Jurkat, Clone E6-1 (cell line): ENCODE results near the gene SOX1.

Experiments used
- DNase-seq: peaks from one replicate; pipeline ENCODE4 v3.0.0-alpha.2; 2011; ENCODE audit warnings: low read depth, low spot score
- H3K4me3 ChIP-seq: 2 replicates; pipeline ENCODE4 v1.5.1; 2011; ENCODE audit warnings: mild to moderate bottlenecking, low read length, control low read depth, moderate library complexity

Gene SOX1

DNA sequence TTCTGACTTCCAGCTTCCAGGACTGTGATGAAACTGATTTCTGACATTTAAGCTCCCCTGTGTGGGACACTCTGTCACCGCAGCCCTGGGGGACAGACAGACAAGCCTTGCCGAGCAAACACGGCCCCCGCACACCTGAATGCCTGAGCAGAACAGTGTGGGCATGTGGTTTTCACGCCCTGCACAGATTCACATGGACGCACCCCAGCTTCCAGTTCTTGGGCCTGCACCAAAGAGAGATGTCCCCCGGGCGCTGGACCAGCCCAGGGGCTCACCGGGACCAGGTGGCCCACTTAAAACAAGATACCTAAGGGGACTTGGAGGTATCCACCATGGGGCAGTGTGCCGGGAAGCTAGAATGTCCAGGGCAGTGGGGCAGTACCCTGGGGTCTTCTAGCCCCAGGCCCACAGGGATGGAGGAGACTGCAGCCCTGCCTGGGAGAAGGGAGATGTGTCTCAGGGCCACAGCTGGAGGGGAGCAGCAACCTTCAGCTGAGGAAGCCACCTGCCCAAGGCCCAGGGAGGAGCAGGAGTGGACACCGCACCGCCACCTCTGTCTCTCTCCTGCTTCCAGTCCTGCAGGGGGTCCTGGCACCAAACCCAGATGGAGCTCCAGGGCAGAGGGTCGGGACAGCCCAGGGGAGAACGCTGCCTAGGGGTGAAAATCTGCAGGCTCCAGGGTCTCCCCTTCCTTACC lies 50.5 kb downstream of the SOX1 start:
- no peak for DNase-seq
- no peak overlapping the region for H3K4me3 ChIP-seq

DNA sequence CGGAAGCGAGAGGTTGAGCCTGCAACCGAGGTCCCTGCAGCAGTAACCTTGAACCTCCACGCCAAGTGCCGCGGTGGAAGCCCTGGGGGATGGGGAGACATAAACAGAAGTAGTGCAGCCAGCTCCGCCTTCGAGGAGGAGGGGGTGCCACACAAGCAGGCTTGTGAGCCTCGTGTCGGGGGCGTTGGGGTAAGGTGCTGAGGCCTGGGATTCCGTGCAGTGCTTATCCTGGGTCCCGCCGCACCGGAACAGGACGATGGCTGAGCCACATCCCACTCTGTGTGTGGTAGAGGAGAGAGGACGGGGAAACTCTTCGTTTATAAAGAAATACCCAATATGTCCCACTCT lies 51.0 kb downstream of the SOX1 start:
- DNase-seq = no peak
- H3K4me3 ChIP-seq = no peak overlapping the region

DNA sequence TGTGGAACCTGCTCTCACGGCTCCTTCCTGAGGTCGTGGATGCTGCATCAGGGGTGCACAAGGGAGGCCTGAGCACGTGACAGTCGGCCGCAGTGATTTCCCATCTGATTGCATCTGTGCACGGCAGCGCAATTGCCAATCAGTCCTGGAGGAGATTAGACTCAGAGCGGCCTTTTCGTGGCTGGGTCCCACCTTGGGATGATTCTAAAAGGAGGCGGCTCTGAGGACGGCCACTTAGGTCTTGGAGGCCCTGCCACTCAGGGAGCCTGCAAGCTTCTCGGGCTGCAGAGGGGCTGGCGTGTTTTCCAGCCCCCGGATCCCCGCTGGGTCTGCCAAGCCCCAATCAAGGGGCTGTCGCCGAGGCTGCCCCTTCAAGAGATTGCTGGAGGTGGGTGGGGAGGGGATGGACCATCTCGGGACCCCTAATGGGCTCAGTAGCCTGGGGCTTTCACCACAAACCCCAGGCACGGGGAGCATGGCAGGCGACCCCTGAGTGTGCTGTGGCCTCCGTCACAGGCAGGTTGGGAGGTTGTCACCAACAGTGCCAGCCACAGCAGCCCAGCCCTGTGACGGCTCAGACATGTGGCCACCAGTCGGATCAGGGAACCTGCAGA lies 51.6 kb downstream of the SOX1 start:
- no peak overlapping the region for H3K4me3 ChIP-seq
- DNase-seq = no peak

DNA sequence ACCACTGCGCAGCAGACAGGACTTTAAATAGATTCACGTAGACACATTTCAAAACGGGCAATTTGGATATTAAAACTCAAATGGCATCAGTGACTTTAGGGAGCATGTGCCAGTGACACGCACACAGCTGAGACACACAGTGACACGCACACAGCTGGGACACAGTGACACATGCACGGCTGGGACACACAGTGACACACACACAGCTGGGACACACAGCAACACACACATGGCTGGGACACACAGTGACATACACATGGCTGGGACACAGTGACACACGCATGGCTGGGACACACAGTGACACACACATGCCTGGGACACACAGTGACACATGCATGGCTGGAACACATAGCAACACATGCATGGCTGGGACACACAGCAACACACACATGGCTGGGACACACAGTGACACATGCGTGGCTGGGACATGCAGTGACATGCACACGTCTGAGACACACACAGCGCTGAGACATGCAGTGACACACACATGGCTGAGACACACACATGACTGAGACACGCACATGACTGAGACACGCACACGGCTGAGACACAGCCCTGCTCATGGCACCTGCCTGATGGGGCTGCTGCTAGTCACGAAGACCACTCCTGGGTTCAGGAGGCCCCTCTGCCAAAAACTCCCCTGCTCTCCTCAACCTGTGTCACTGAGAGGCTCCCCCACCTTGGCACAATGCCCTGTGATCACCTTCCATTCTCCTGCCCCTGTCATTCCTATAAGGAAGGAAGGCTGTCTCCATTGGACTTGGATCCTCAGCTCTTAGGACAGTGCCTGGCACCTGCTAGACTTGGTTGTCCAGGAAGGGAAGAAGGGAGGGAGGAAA lies 52.5 kb downstream of the SOX1 start:
- no peak for DNase-seq
- no peak overlapping the region for H3K4me3 ChIP-seq

DNA sequence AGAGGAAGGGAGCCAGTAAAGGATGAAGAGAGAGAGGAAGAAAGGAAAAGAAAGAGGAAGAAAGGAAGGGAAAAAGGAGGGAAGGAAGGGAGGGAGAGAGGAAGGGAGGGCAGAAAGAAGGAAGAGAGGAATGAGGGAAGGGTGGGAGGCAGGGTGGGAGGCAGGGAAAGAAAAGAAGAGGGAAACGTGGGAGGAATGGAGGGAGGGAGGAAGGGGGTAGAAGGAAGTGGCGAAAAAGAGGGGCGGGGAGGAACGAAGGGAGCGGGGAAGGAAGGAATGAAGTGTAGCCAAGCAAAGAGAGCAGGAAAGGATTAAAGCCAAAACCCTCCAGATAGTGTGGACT lies 53.1 kb downstream of the SOX1 start:
- no peak for DNase-seq
- no peak overlapping the region for H3K4me3 ChIP-seq
